Pulmonary artery endothelial cell (primary cell): ENCODE measurements around the gene CNTNAP2. TPM values are rescaled to one million over a fixed set of nuclear protein-coding genes. Genes with fewer than 3 reads are reported as not detected.

Experiments
- DNase-seq: peaks from one replicate; pipeline ENCODE4 v3.0.0-alpha.2; 2011; ENCODE audit warnings: low read depth, low spot score
- total RNA-seq: library from RNA; depleted of rRNA; stranded (reverse); fragments of >200 nt; gene quantifications from 2 replicates; pipeline ENCODE4 v1.2.3, GENCODE V29; 2014

Gene CNTNAP2
- total RNA-seq, 1 donor from 2014 or later = not detected

DNA sequence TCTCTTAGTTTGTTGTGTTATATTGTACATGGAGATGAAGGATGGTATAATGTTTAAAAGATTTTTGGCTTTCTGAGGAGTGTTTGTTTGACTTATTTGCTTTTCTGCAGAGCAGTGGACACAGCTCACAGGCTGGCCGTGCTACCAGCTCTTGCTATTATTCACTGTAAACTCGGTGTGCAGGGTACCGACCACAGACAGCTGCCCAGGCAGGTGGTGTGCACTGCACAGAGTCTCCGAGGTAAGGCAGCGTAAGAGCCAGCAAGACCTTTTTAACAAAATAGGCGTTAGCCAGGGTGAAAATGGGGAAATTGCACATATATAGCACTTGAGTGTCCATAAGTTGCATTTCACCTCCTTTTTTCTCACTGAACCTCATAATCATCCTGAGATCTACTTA, 438.0 kb downstream of the CNTNAP2 start:
- DNase-seq = no peak

DNA sequence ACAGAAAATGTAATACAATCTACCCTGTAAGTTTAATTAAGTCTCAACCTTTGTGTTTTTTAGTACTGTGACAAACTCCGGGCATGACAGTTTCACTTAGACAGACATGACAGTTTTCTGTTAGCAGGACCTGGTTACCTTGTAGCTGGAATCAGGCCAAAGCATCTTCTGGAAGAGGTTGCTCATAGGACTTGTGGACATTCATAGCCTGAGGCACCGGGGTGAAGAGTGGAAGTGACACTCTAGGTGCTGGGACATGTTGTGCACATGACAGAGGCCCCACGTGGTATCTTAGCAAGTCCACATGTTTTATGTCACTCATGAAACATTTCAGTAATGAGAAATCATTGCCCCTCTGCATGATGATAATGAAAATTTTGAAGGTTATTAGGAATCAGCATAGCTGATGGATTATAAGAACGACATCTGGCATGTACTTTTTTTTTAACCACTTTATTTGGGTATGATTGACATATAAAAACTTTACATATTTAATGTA, 441.4 kb downstream of the CNTNAP2 start:
- DNase-seq = no peak

DNA sequence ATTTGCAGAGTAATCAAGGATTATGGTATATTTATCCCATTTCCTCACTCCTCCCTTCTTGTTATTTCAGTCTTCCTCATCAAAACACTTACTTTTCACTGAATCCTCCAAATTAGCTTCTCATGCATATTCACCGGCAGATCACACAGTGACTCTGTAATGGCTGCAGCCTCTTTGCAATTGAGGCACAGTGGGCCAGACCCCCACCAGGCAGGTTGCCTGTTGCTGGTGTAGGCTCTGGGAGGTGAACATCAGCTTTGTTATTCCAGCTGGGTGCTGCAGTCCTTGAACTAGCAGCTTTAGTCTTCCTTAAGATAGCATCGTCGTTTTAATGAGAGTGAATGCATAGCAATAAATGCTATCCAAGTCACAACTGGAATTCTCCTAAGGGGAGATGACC, 449.3 kb downstream of the CNTNAP2 start:
- DNase-seq = no peak

DNA sequence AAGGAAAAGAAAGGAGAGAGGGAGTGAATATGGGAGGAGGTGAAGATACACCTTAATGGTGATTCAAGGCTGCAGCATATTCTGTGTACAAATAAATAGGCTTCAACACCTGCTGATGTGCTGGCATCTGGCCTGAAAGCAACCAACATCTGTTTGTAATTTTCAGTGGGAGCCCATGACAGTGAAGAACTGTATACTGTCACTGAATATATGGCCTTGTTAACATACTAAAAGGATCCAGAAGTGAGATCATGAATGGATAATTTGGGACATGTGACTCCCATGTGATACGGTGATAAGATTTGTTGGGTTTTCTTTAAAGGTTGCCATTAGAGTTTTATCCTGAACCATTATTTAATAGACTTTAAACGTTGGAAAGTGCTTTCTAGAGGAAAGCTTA, 459.3 kb downstream of the CNTNAP2 start:
- DNase-seq = no peak

DNA sequence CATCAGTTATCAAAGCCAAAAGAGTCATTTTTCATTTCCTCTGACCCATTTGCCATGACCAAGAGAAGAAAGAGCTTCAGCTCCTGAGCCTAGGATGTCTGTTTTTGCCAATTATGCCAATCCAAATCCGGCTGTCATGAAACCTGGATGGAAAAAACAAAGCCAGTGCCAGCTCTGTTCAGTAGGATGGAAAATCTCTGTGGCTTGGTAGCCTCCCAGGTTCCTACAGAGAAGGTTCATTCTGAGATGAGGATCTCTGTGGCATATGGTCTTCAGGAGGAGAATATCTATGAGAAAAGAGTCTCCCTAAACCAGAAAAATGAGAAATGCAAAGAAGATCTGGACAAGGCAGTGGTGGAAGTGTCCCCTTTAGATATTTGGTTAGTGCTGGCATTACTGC, 475.4 kb downstream of the CNTNAP2 start:
- no peak for DNase-seq

DNA sequence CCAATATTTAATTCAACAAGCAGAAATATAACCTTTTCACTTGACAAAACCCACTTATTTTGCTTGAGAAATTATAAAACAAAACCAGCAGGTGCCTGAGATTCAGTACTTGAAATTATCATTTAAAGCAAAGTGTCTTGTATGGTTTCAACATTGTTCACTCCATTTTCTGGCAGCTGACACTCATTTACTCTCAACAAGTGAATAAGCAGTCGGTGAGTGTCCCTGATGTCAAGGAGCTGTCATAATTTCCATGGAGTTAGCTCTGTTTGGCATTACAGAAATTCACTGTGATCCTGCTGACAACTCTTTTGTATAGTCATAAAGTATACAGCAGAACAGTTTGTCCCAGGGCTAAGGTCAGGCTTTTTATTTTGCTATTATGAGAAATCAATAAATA, 490.0 kb downstream of the CNTNAP2 start:
- no peak for DNase-seq

DNA sequence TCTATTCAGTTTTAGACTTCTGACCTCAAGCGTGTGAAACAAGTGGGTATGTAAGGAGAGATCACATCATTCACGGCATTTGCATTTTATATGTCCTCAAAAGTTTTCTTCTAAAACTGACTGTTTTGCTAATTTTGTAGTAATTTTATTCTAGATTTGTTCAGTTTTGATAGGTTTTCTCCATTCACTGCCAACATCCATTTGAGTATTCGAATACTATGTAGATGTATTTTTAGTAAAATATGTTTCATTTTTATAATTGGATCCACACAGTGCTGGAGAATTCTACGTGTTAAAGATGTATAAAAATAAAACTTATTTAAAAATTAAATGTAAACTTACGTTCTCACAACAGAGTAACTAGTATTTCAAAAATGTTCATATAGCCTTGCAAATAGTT, 503.0 kb downstream of the CNTNAP2 start:
- DNase-seq = no peak

DNA sequence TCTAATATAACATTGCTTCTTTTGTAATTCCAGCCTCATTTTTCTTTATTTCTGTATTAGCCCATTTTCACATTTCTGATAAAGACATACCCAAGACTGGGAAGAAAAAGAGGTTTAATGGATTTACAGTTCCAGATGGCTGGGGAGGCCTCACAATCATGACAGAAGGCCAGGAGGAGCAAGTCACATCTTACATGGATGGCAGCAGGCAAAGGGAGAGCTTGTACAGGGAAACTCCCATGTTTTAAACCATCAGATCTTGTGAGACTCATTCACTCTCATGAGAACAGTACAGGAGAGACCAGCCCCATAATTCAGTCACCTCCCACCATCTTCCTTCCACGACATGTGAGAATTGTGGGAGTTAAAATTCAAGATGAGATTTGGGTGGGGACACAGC, 510.3 kb downstream of the CNTNAP2 start:
- no peak for DNase-seq

DNA sequence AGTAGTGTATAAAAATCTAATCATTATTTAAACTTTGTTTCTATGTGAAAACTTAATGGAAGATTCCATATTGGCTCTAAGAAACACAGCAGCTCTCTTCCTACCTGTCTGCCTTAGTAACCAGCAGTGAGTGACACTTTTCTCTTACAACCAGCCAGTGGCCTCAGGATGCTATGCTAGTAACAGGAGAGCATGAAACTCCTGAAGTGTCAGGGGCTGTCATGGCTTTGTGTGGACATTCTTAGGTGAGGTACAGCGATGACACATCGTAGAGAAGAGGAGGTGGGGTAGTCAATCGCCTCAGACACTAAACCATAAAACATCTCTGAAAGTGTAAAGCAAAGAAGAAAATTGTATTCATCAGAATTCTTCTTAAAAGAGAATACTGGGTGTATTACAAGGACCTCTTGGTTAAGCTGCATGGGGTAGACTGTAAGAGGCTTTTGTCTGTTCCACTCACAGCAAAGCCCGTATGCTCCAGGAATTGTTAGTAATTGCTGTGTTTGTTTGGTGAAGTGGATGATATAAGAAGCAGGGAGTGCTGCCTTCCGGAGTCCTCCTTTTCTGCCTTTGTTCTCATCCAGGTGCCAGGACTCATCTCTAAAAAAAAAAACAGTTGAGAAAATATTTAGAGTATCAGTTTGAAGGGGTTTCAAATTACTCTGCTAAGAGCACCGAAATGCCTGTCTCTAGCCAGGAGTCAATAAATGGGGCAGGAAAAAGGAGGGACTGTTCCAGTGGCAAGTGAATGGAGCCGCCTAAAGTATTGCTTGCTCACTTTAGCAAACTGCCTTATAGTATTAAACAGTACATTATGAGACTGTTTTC, 518.8 kb downstream of the CNTNAP2 start:
- DNase-seq = no peak

DNA sequence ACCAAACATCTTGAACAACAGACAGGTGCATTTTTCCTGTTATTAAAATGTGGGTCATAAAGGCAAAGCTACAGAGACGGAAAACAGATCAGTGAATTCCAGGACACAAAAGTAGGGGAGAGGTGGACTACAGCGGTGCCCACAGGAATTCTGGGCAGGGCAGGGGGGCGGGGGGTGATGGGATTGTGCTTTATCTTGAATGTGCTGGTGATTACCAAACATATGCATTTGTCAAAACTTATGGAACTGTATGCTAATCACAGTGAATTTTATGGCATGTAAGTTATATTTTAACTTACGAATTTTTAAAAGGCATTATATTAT, 519.4 kb downstream of the CNTNAP2 start:
- DNase-seq = no peak

DNA sequence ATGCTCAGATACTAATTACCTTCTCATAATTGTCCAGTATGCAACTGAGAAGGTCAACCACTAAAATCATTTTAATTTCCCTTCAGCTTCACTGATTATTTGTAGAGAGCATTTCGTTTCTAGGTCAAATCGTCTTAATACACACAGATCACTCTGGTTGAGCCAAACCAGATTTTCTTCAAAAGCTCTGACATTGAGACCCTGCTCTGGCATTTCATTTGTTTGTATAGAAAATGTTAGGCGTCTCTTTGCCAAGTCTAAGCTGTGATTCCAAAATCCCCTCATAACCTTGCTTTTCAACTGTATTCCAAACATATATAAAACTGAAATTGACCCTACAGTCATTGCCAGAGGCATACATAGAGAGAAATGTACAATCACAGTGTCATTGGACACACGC, 520.0 kb downstream of the CNTNAP2 start:
- no peak for DNase-seq

DNA sequence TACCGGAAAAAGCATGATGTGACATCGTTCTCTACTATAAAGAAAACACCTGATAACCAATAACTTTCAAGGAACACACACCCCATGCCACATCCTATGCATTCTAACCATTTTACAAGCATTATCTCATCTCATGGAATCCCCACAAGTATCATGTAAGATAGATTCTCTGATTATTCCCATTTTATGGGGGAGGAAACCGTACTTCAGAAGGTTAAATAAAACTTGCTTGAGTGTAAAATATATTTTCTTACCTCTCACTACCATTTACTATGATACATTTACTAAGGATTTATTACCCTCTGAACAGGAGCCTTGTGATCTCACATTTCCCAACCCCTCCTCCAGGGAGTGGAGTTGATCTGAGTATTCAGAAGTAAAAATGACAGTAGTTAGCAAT, 522.7 kb downstream of the CNTNAP2 start:
- DNase-seq = no peak

DNA sequence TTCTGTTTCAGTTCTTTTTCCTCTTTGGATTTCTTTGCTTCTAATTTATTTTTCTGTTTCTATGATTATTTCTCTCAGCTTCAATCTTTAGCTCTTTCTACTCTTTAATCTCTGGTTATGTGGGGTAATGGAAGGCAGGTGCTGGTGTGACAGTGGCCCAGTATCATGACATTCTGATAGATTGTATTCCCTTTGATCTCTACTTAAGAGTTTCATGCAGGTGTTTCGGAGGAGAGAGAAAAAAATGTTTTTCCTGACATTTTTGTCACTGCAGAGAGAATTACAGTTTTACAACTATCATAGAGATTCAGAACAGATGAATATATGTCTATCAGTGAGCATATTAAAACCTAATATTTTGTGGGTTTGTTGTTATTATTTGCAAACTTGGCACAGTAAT, 524.9 kb downstream of the CNTNAP2 start:
- no peak for DNase-seq

DNA sequence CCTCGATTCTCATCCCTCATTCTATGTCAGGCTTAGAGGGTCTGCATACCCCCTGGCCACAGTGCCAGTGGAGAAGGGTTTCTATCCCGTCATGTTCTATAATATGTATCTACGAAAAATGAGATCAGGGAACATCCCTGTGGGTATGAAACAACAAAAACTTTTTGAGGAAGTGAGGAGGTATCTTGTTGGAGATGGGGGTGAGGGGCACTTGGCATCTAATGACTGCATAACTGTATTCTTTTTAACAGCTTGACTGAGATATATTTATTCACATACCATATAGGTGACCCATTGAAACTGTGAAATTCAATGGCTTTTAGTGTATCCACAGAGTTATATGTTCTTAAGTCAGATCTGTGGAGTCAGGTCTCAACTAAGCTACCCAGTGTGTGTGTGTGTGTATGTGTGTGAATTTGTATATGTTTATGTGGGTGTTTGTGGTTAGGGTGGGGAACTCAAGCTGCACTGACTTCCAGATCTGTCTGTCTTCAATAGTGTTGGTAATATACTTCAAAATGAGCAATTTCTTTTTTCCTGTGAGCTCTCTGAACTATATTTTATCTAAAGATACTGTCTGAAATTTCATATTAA, 528.9 kb downstream of the CNTNAP2 start:
- DNase-seq = no peak

DNA sequence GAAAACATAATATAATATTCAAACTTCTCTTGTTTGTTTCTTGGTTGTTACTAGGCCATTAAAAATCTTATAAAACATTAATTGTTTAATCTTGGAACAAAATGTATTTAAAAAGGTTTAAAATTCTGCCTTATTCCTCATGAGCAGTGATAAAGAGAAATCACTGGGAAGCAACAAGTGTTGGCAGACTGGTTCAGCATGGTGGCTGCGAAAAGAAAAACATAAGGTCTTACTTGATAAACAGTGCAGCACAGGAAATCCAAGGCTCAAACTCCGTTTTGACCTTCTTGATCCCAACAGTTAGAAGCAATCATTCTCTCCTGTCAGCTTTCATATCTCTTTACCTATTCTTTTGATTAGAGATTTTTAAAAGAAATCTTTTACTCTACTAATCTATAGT, 530.8 kb downstream of the CNTNAP2 start:
- DNase-seq = no peak

DNA sequence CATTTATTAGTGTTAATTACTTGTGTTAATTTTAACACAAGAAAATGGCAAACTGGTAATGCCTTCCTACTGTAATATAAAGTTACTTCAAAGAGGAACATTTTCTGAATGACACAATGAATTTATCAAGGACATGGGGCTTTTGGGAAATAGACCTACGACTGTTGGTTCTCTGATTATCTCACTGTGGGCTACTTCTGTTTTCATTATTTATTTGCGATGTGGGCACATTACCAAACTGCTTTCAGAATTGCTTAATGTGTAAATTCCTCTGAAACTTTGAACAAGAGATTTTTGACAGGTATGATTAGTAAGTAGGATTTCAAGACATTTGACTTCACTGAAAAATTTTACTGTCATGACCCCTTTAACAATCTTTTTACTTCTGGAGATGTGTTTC, 535.6 kb downstream of the CNTNAP2 start:
- no peak for DNase-seq

DNA sequence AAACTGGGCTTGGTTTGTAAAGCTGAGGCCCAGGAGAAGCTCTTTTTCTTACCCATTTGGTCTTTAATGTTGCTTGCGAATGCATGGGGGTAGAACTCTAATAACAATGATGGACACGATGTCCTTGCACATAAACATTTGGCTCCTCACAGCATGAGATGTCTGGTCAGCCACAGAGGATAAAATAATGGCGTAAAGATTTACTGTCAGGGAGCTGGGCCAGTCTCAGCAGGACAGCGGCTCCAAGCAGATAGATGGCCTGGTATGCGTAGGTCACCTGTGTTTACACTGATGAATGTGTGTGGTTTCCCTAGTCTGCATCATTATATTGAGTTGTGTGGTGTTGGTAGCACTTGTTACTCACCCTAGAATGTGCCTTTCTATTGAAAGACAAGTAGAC, 537.4 kb downstream of the CNTNAP2 start:
- no peak for DNase-seq

DNA sequence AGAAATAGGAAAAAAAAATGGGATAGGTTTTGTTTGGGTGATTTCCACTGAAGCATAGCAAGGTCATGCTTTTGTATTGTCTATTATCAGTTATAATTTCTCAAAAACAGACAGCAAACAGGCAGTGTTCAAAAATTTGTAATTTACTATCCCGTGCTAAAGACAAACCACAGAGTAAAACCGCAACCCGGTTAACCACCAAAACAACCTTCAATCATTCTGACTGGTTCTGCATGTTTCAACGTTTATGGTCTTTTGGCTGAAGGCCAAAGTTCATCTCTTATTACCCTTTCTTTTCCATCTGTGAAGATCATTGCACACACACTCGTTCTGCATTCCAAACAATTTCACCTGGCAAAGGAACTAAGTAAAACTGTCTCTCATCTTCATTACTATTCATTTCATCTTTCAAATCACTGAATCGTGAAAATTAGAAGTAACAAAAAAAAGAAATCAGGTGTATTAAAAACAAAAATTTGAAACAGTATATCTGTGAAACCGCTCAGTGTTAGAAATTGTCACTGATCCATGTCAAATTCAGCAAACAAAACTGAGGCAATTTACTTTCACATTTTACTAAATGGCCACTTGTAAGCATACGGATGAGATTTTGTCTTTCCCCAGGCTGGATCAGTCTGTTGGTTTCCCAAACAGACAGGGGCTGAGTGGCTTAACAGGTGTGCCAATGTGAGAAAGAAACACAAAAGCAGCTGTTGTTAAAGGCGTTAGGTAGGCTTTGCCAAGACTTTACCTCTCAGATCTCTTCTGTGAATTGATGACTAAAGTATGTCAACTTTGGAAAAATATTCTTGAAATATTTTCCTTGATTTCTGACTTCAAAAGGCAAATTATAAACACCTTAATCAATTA, 539.6 kb downstream of the CNTNAP2 start:
- no peak for DNase-seq

DNA sequence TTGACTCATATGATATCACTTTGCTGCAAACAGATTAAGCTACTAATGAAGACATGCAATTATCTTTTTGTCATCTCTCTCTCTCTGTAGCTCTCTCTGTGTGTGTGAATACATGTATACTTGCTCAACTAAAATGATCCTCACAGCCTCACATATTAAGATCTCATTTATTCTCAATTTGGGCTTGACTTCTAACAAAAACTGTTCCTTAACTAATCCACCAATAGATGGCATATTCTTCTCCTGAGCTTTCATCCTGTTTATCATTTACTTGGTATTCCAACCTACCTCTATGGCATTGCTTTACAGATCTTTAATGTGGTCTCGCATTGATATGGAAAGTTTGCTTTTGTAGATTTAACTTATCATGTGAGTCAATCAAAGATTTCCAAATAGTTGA, 540.4 kb downstream of the CNTNAP2 start:
- DNase-seq = no peak

DNA sequence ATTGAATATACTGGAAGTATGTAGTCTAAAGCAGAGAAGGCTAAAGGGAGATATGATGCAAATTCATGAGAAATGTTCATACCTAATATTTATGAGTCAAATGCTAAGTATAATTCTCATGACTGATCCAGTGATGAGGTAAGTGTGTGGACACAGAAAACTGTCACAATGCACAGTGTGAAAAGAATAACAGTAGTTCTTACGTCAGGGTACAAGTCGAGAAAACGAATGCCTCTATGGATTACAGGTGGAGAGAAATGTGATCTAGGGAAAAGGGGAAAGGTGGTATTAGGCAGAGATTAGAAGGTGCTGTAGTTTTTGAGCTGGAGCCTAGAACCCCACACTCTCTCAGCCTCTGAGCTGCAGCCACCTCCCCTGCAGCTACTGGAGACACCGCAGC, 542.0 kb downstream of the CNTNAP2 start:
- DNase-seq = no peak

DNA sequence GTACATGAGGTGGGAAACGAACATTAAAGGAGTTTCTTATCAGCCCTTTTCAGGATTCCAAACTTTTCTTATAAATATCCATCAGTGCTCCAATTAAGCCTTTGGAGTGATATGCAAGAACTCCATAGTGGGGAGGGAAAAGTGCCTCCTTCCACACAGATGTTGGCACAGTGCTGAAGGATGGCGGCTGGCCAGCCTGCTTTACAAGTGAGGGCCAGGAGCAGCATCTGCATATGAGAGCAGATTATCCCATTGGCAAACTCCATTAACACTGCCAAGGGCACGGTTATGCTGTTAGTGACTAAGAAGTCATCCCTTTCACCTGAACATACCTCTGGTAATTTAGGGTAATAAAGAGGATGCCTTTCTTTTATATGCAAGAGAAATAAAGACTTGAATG, 543.1 kb downstream of the CNTNAP2 start:
- DNase-seq = no peak

DNA sequence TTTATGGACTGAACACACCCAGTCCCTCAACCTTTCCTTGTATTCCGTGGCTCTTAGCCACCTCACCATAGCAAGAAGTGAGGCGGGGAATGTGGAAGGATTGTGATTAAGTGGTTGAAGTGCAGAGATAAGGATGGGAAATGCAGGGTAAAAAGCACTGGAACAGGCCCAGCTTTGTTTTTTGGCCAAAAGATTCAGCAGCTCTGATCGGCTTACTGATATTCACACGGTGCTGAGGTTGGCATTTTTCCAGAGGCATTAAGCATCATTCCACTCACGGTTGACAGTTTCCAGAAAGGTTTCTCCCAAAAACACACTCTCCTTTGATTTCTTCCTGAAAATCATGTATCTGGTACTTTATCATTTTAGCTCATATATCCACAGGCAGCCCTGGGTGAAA, 544.2 kb downstream of the CNTNAP2 start:
- no peak for DNase-seq
